GM12878 (cell line): ENCODE measurements around the gene ANK2.

Experiments
- CBX3 ChIP-seq: fragments of 200-600 bp; sonication (generic); IDR thresholded peaks from 2 replicates; pipeline ENCODE4 v1.6.1; 2016; ENCODE audit warnings: low read depth, borderline replicate concordance
- CTCF ChIP-seq, 3 experiments: IDR thresholded peaks in 2 of 3; conservative IDR thresholded peaks in 1 of 3; 2 replicates each; pipeline ENCODE4 v1.5.1; 2011; ENCODE audit warnings: low read depth in 3 of 3, low read length in 3 of 3, mild to moderate bottlenecking in 3 of 3, control low read depth in 2 of 3, moderate library complexity in 2 of 3, inconsistent platforms in 1 of 3, mixed read lengths in 1 of 3; ENCODE audit not compliant: control insufficient read depth in 2 of 3, insufficient read depth in 1 of 3; ENCODE audit errors: extremely low read depth in 1 of 3
- EED ChIP-seq: sonication (generic); IDR thresholded peaks from 2 replicates; pipeline ENCODE4 v1.6.1; 2016; ENCODE audit warnings: antibody characterized with exemption, low read depth
- NBN ChIP-seq: fragments of 450-650 bp; IDR thresholded peaks from 2 replicates; pipeline ENCODE4 v1.6.1; 2016
- POLR2A ChIP-seq: IDR thresholded peaks from 2 replicates; pipeline ENCODE4 v1.6.1; 2011; ENCODE audit warnings: low read depth, mild to moderate bottlenecking, low read length
- RCOR1 ChIP-seq: conservative IDR thresholded peaks from 2 replicates; pipeline ENCODE4 v1.6.1; 2012; ENCODE audit warnings: low read depth, low read length, improper control_type of control experiment
- TAF1 ChIP-seq: IDR thresholded peaks from 2 replicates; pipeline ENCODE4 v1.6.1; 2011; ENCODE audit warnings: mild to moderate bottlenecking, low read depth, low read length, borderline replicate concordance

GRCh38 chr4:113173793-113174264 lies 124.4 kb downstream of the ANK2 start:
- no peak for TF ChIP-seq CTCF (IDR thresholded peaks at IDR 0.05 in 2 of 3, conservative IDR thresholded peaks at IDR 0.05 in 1 of 3; ENCODE audit: control insufficient read depth in 2 of 3, extremely low read depth in 1 of 3, insufficient read depth in 1 of 3, low read depth in 3 of 3, low read length in 3 of 3)
- TF ChIP-seq NBN, result no peak
- TF ChIP-seq RCOR1, result no peak
- no peak for TF ChIP-seq POLR2A
- TF ChIP-seq TAF1, result no peak
- no peak for TF ChIP-seq CBX3
- no peak for TF ChIP-seq EED
